Stimulated activated CD8-positive, alpha-beta memory T cell treated with anti-CD3 and anti-CD28 coated beads, Interleukin-12 subunit alpha, Interleukin-12 subunit beta, amount 100 ng/mL, for 24 hours (primary cell): Measurements from ENCODE around the gene RBM10.

Source experiments
- DNase-seq: peaks from one replicate; pipeline ENCODE4 v3.0.0-alpha.2; 2020; ENCODE audit errors: extremely low read depth

Gene RBM10

GRCh38 chrX:47235691-47236103, 90.7 kb downstream of the RBM10 start:
- no peak for DNase-seq
